Ramos (cell line): ENCODE data around the gene RBBP5.

ENCODE experiments used
- in situ Hi-C: fragments of 300-500 bp; cut with MboI; formaldehyde crosslinking; loops from one replicate; pipeline ENCODE4 v1.14.3; 2022; ENCODE audit warnings: low sequenced_read_pairs; ENCODE audit not compliant: unreplicated experiment

RBBP5 gene

DNA sequence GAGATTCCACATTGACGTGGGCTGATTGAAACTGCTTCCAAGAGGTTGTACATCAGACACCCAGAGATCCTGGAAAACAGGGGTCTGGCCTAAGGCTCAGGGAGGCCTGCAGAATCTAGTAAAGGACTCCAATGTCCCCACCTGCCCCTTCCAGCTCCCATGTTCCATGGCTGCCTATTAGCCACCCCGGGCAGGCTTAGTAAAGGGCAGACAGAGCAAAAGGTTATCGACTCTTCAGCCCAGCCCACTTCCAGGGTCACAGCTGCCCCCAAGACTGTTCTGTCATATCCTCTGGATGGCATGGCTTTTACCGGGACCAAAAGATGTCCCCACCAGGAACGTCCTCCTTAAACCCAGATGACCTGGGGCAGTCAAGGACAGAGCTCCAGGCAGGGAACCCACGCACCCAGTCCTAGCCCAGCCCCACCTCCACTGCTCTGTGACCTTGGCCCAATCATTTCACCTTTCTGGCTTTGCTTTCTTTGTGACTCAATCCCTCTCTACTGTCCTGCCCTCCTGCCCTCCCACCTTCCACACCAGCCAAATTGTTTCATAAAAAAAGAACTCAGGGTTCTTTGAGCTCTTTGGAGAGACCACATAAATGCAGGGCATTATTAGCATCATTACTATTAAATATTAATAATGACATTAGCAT, 83.5 kb downstream of the RBBP5 start:
- in situ Hi-C loops, result no loop called here

- in situ Hi-C loops, result no loop called here
Measured at GRCh38 chr1:205037539-205037938, 84.2 kb downstream of the RBBP5 start.
